Measurements from ENCODE around the gene ZBTB47. TPM values are rescaled to one million over a fixed set of nuclear protein-coding genes. Genes with fewer than 3 reads are reported as not detected.

Gene ZBTB47
- total and polyA plus RNA-seq, 4 experiments from 2014 or later = 1.4 to 1.8 TPM; not detected in 2

- H3K27ac Mint-ChIP-seq = peak overlapping the region in 4 of 7 donors; percentile 47 to 90 (median 64)
- H3K4me3 Mint-ChIP-seq = peak overlapping the region in 2 of 8 donors; percentile 36 to 40
- H3K27ac ChIP-seq (ENCODE audit: low read depth, low read length) = no peak overlapping the region
- ChIA-PET CTCF (ENCODE audit: partially characterized antibody) (interaction anchor here (1.0 to 2.9 kb wide), 4 partner anchors 10 to 103 kb away, joined by 3 to 6 read pairs (median 4); no protein-coding TSS in a partner anchor), POLR2A (ENCODE audit: partially characterized antibody) (interaction anchor here (1.2 to 1.8 kb wide), 4 partner anchors 10 to 75 kb away, joined by 3 to 7 read pairs (median 6); partner anchors contain the start of genes NKTR and SEC22C)
- peaks cover 15% of the 10 kb centered on the region for H3K36me3 ChIP-seq (ENCODE audit: insufficient read depth, low read length)
- no peaks in the 10 kb centered on the region for H3K9me3 Mint-ChIP-seq
- H3K4me3 ChIP-seq (ENCODE audit: low read length in 2 of 2) = no peak overlapping the region
- no peaks in the 10 kb centered on the region for H3K27me3 Mint-ChIP-seq
- intact Hi-C loops (cut with micrococcal nuclease) = loop anchor here (10.0 kb wide), 1 partner anchor 93 kb away; no protein-coding TSS in a partner anchor
- DNase-seq = no peak
- H3K4me1 ChIP-seq (ENCODE audit: insufficient read depth, low read length) = peaks cover 28% of the 10 kb centered on the region
- H3K4me1 Mint-ChIP-seq = peaks cover 6 to 35% (median 21%) of the 10 kb centered on the region in 4 donors
- H3K36me3 Mint-ChIP-seq = peaks cover 17 to 25% of the 10 kb centered on the region in 2 donors
- H3K27me3 ChIP-seq (ENCODE audit: insufficient read depth, low read length) = no peaks in the 10 kb centered on the region
- H3K9me3 ChIP-seq (ENCODE audit: control insufficient read depth in 1 of 2, low read length in 2 of 2) = no peaks in the 10 kb centered on the region
Measured at GRCh38 chr3:42651248-42652091, 2.0 kb upstream of the ZBTB47 start.

GRCh38 chr3:42652251-42652610 lies 1.3 kb upstream of the ZBTB47 start:
- Histone ChIP-seq H3K27me3 (ENCODE audit: insufficient read depth, low read length) (no peaks in the 10 kb centered on the region), H3K36me3 (ENCODE audit: insufficient read depth, low read length) (peaks cover 9% of the 10 kb centered on the region), H3K4me1 (ENCODE audit: insufficient read depth, low read length) (peaks cover 28% of the 10 kb centered on the region), H3K4me3 (ENCODE audit: low read length in 2 of 2) (no peak overlapping the region), H3K27ac (ENCODE audit: low read depth, low read length) (no peak overlapping the region), H3K9me3 (ENCODE audit: control insufficient read depth in 1 of 2, low read length in 2 of 2) (no peaks in the 10 kb centered on the region)
- peak overlapping the region; percentile 2 to 90 (median 46) for H3K27ac Mint-ChIP-seq
- H3K27me3 Mint-ChIP-seq = no peaks in the 10 kb centered on the region
- peaks cover 11 to 19% of the 10 kb centered on the region in 2 donors for H3K36me3 Mint-ChIP-seq
- ChIA-PET CTCF (ENCODE audit: partially characterized antibody) (interaction anchor here (0.7 to 2.9 kb wide), 6 partner anchors 9 to 102 kb away, joined by 3 to 6 read pairs (median 4); partner anchors contain the start of gene SEC22C), POLR2A (ENCODE audit: partially characterized antibody) (interaction anchor here (1.8 kb wide), 2 partner anchors 11 to 76 kb away, joined by 5 to 7 read pairs; no protein-coding TSS in a partner anchor)
- peaks cover 0 to 2% (median 0%) of the 10 kb centered on the region in 8 donors for H3K9me3 Mint-ChIP-seq
- intact Hi-C loops (cut with micrococcal nuclease) = loop anchor here (10.0 kb wide), 1 partner anchor 93 kb away; no protein-coding TSS in a partner anchor
- H3K4me3 Mint-ChIP-seq = peak overlapping the region in 1 of 8 donors; percentile 36
- H3K4me1 Mint-ChIP-seq = peaks cover 6 to 29% (median 20%) of the 10 kb centered on the region in 4 donors
- no peak for DNase-seq

GRCh38 chr3:42652611-42653302 lies 740 bp upstream of the ZBTB47 start:
- ChIA-PET POLR2A (ENCODE audit: partially characterized antibody) (interaction anchor here (1.8 kb wide), 2 partner anchors 12 to 52 kb away, joined by 7 to 12 read pairs; partner anchors contain the start of gene NKTR), CTCF (ENCODE audit: partially characterized antibody) (interaction anchor here (0.7 to 2.9 kb wide), 5 partner anchors 11 to 102 kb away, joined by 3 to 6 read pairs (median 3); partner anchors contain the start of gene SEC22C)
- Histone ChIP-seq H3K27me3 (ENCODE audit: insufficient read depth, low read length) (no peaks in the 10 kb centered on the region), H3K4me3 (ENCODE audit: low read length in 2 of 2) (no peak overlapping the region), H3K36me3 (ENCODE audit: insufficient read depth, low read length) (peaks cover 4% of the 10 kb centered on the region), H3K9me3 (ENCODE audit: control insufficient read depth in 1 of 2, low read length in 2 of 2) (no peaks in the 10 kb centered on the region), H3K27ac (ENCODE audit: low read depth, low read length) (no peak overlapping the region), H3K4me1 (ENCODE audit: insufficient read depth, low read length) (peaks cover 28% of the 10 kb centered on the region)
- Mint-ChIP-seq H3K36me3 (peaks cover 10 to 13% of the 10 kb centered on the region in 2 donors), H3K27ac (peak overlapping the region in 6 of 7 donors; percentile 11 to 79 (median 30)), H3K4me3 (peak overlapping the region; percentile 62 to 95 (median 86)), H3K4me1 (peaks cover 6 to 29% (median 20%) of the 10 kb centered on the region in 4 donors), H3K9me3 (peaks cover 0 to 2% (median 0%) of the 10 kb centered on the region in 8 donors), H3K27me3 (no peaks in the 10 kb centered on the region)
- intact Hi-C loops (cut with micrococcal nuclease) = loop anchor here (10.0 kb wide), 1 partner anchor 92 kb away; no protein-coding TSS in a partner anchor
- no peak for DNase-seq

GRCh38 chr3:42653303-42653559 lies 266 bp upstream of the ZBTB47 start:
- Mint-ChIP-seq H3K27me3 (no peaks in the 10 kb centered on the region), H3K9me3 (peaks cover 0 to 2% (median 0%) of the 10 kb centered on the region in 8 donors), H3K36me3 (peaks cover 6 to 9% of the 10 kb centered on the region in 2 donors), H3K4me1 (peaks cover 6 to 27% (median 19%) of the 10 kb centered on the region in 4 donors), H3K27ac (peak overlapping the region in 4 of 7 donors; percentile 18 to 79 (median 30)), H3K4me3 (peak overlapping the region; percentile 62 to 95 (median 86))
- intact Hi-C loops (cut with micrococcal nuclease) = loop anchor here (10.0 kb wide), 1 partner anchor 92 kb away; no protein-coding TSS in a partner anchor
- ChIA-PET CTCF (ENCODE audit: partially characterized antibody) (interaction anchor here (1.5 to 2.9 kb wide), 2 partner anchors 11 to 39 kb away, joined by 5 to 6 read pairs; no protein-coding TSS in a partner anchor), POLR2A (ENCODE audit: partially characterized antibody) (interaction anchor here (1.8 kb wide), 1 partner anchor 52 kb away, joined by 12 read pairs; the partner anchor contains the start of gene NKTR)
- no peak for DNase-seq
- Histone ChIP-seq H3K36me3 (ENCODE audit: insufficient read depth, low read length) (no peaks in the 10 kb centered on the region), H3K4me1 (ENCODE audit: insufficient read depth, low read length) (peaks cover 28% of the 10 kb centered on the region), H3K4me3 (ENCODE audit: low read length in 2 of 2) (no peak overlapping the region), H3K27ac (ENCODE audit: low read depth, low read length) (no peak overlapping the region), H3K9me3 (ENCODE audit: control insufficient read depth in 1 of 2, low read length in 2 of 2) (no peaks in the 10 kb centered on the region), H3K27me3 (ENCODE audit: insufficient read depth, low read length) (no peaks in the 10 kb centered on the region)

- peaks cover 28% of the 10 kb centered on the region for H3K4me1 ChIP-seq (ENCODE audit: insufficient read depth, low read length)
- H3K27me3 ChIP-seq (ENCODE audit: insufficient read depth, low read length) = no peaks in the 10 kb centered on the region
- Mint-ChIP-seq H3K27ac (peak overlapping the region in 3 of 7 donors; percentile 7 to 59 (median 57)), H3K9me3 (peaks cover 0 to 2% (median 0%) of the 10 kb centered on the region in 8 donors), H3K4me3 (peak overlapping the region; percentile 40 to 86 (median 56)), H3K27me3 (no peaks in the 10 kb centered on the region), H3K36me3 (no peaks in the 10 kb centered on the region), H3K4me1 (peaks cover 6 to 27% (median 19%) of the 10 kb centered on the region in 4 donors)
- no peaks in the 10 kb centered on the region for H3K9me3 ChIP-seq (ENCODE audit: control insufficient read depth in 1 of 2, low read length in 2 of 2)
- ChIA-PET CTCF (ENCODE audit: partially characterized antibody) (interaction anchor here (2.9 kb wide), 1 partner anchor 13 kb away, joined by 6 read pairs; no protein-coding TSS in a partner anchor), POLR2A (ENCODE audit: partially characterized antibody) (interaction anchor here (0.7 to 1.8 kb wide), 5 partner anchors 14 to 92 kb away, joined by 3 to 12 read pairs (median 4); partner anchors contain the start of genes NKTR, SEC22C and SS18L2)
- no peak overlapping the region for H3K27ac ChIP-seq (ENCODE audit: low read depth, low read length)
- peak overlapping the region in 1 of 2 donors; percentile 54 for H3K4me3 ChIP-seq (ENCODE audit: low read length in 2 of 2)
- DNase-seq = peak in 2 of 5 donors; percentile 11 to 21
- H3K36me3 ChIP-seq (ENCODE audit: insufficient read depth, low read length) = no peaks in the 10 kb centered on the region
- intact Hi-C loops (cut with micrococcal nuclease) = loop anchor here (10.0 kb wide), 1 partner anchor 90 kb away; no protein-coding TSS in a partner anchor
Measured at GRCh38 chr3:42654331-42655201, 1.1 kb downstream of the ZBTB47 start.

GRCh38 chr3:42655331-42655888 lies 1.9 kb downstream of the ZBTB47 start:
- Mint-ChIP-seq H3K27ac (peak overlapping the region in 6 of 7 donors; percentile 7 to 71 (median 62)), H3K27me3 (no peaks in the 10 kb centered on the region), H3K9me3 (peaks cover 0 to 2% (median 0%) of the 10 kb centered on the region in 8 donors), H3K4me3 (peak overlapping the region; percentile 40 to 75 (median 56)), H3K36me3 (no peaks in the 10 kb centered on the region), H3K4me1 (peaks cover 6 to 27% (median 20%) of the 10 kb centered on the region in 4 donors)
- ChIA-PET CTCF (ENCODE audit: partially characterized antibody) (no interaction called here), POLR2A (ENCODE audit: partially characterized antibody) (no interaction called here)
- no peaks in the 10 kb centered on the region for H3K36me3 ChIP-seq (ENCODE audit: insufficient read depth, low read length)
- no peak overlapping the region for H3K4me3 ChIP-seq (ENCODE audit: low read length in 2 of 2)
- no peaks in the 10 kb centered on the region for H3K27me3 ChIP-seq (ENCODE audit: insufficient read depth, low read length)
- intact Hi-C loops (cut with micrococcal nuclease) = loop anchor here (10.0 kb wide), 1 partner anchor 89 kb away; no protein-coding TSS in a partner anchor
- H3K4me1 ChIP-seq (ENCODE audit: insufficient read depth, low read length) = peaks cover 28% of the 10 kb centered on the region
- no peak overlapping the region for H3K27ac ChIP-seq (ENCODE audit: low read depth, low read length)
- DNase-seq = peak in 1 of 5 donors; percentile 13
- no peaks in the 10 kb centered on the region for H3K9me3 ChIP-seq (ENCODE audit: control insufficient read depth in 1 of 2, low read length in 2 of 2)
